Gastrocnemius medialis (tissue), 4 donors: ENCODE results near the gene MCM5.

Experiments used
- CTCF ChIP-seq, 5 experiments: fragments of 450-650 bp in 3 of 5; fragments of 200-600 bp in 2 of 5; sonication (generic) in 2 of 5; IDR thresholded peaks in 4 of 5; conservative IDR thresholded peaks in 1 of 5; 1 replicate in 4 of 5; 2 replicates in 1 of 5; pipeline ENCODE4 v1.5.1; 2016 to 2019; ENCODE audit warnings: antibody characterized with exemption in 5 of 5, mild to moderate bottlenecking in 3 of 5, moderate library complexity in 3 of 5
- POLR2A ChIP-seq, 2 donors: fragments of 450-650 bp; IDR thresholded peaks; one replicate each; pipeline ENCODE4 v1.6.1; 2017; ENCODE audit warnings: antibody characterized with exemption in 2 of 2, mild to moderate bottlenecking in 2 of 2, moderate library complexity in 2 of 2

GRCh38 chr22:35422145-35422544, 22.2 kb downstream of the MCM5 start:
- TF ChIP-seq CTCF (IDR thresholded peaks at IDR 0.05 in 4 of 5, conservative IDR thresholded peaks at IDR 0.05 in 1 of 5) (no peak), POLR2A (IDR thresholded peaks at IDR 0.05) (no peak)
